ENCODE measurements around the gene ADK. TPM values are rescaled to one million over a fixed set of nuclear protein-coding genes. Genes with fewer than 3 reads are reported as not detected.
"Not testable (repeated sequence)": the region's sequence is repeated elsewhere in the genome, so short reads cannot be mapped to it uniquely, and the experiment has no call there.

The ADK gene
- total RNA-seq, 4 donors from 2014 or later = 42.3 to 46.3 (median 42.9) TPM

GRCh38 chr10:74290708-74291107 is 139.7 kb downstream of the ADK start:
- H3K4me3 ChIP-seq (ENCODE audit: low read depth, poor library complexity, severe bottlenecking) = no peak overlapping the region
- no peak for TF ChIP-seq CTCF (IDR thresholded peaks at IDR 0.05)
- DNase-seq (ENCODE audit: low spot score in 2 of 2) = no peak
- intact Hi-C loops (cut with DNase I; ENCODE audit: low total_unique reads) = no loop called here
- 32 to 49% methylated on average over 1 of the region's 1 CpG for WGBS, 2 donors

GRCh38 chr10:74292871-74293427 is 141.9 kb downstream of the ADK start:
- intact Hi-C loops (cut with DNase I; ENCODE audit: low total_unique reads) = no loop called here
- TF ChIP-seq CTCF (IDR thresholded peaks at IDR 0.05) = no peak
- no peak for TF ChIP-seq POLR2A (IDR thresholded peaks at IDR 0.05)
- WGBS, 2 donors = 82 to 84% methylated on average over 4 of the region's 4 CpGs
- no peak overlapping the region for H3K4me3 ChIP-seq (ENCODE audit: low read depth, poor library complexity, severe bottlenecking)
- DNase-seq (ENCODE audit: low spot score in 2 of 2) = no peak

- no peak overlapping the region for H3K4me3 ChIP-seq (ENCODE audit: low read depth, poor library complexity, severe bottlenecking)
- peak in 1 of 2 donors; percentile 33 for DNase-seq (ENCODE audit: low spot score in 2 of 2)
- 24 to 39% methylated on average over 1 of the region's 1 CpG for WGBS, 2 donors
- intact Hi-C loops (cut with DNase I; ENCODE audit: low total_unique reads) = no loop called here
- TF ChIP-seq POLR2A (IDR thresholded peaks at IDR 0.05) (no peak), CTCF (IDR thresholded peaks at IDR 0.05) (no peak)
Measured at GRCh38 chr10:74293686-74294371, 142.8 kb downstream of the ADK start.

GRCh38 chr10:74297389-74298080 is 146.5 kb downstream of the ADK start:
- H3K4me3 ChIP-seq (ENCODE audit: low read depth, poor library complexity, severe bottlenecking) = no peak overlapping the region
- TF ChIP-seq POLR2A (IDR thresholded peaks at IDR 0.05) (no peak), CTCF (IDR thresholded peaks at IDR 0.05) (no peak)
- intact Hi-C loops (cut with DNase I; ENCODE audit: low total_unique reads) = no loop called here
- DNase-seq (ENCODE audit: low spot score in 2 of 2) = no peak
- 61 to 72% methylated on average over 2 of the region's 2 CpGs for WGBS, 2 donors

GRCh38 chr10:74300074-74300621 is 149.1 kb downstream of the ADK start:
- DNase-seq (ENCODE audit: low spot score in 2 of 2); intact Hi-C loops (cut with DNase I; ENCODE audit: low total_unique reads); H3K4me3 ChIP-seq (ENCODE audit: low read depth, poor library complexity, severe bottlenecking): not testable (repeated sequence)
- WGBS, 2 donors = 90 to 98% methylated on average over 2 of the region's 2 CpGs

GRCh38 chr10:74300666-74301065 is 149.6 kb downstream of the ADK start:
- H3K4me3 ChIP-seq (ENCODE audit: low read depth, poor library complexity, severe bottlenecking) = no peak overlapping the region
- no peak for TF ChIP-seq POLR2A (IDR thresholded peaks at IDR 0.05)
- TF ChIP-seq CTCF (IDR thresholded peaks at IDR 0.05) = no peak
- intact Hi-C loops (cut with DNase I; ENCODE audit: low total_unique reads) = no loop called here
- no peak for DNase-seq (ENCODE audit: low spot score in 2 of 2)
- WGBS, 2 donors = 50 to 69% methylated on average over 1 of the region's 1 CpG

Data from lower leg skin (tissue), 4 donors.